DMS153 treated with DMSO at 0.1 percent for 48 hours (cell line): ENCODE data around the gene CPHXL2.
A peak's percentile ranks its signal among the peaks of the same experiment; 100 is the strongest.

Experiments used
- DNase-seq: peaks from one replicate; lab custom pipeline; 2025; ENCODE audit not compliant: unreplicated experiment; lab: John Stamatoyannopoulos, UW

The CPHXL2 gene

GRCh38 chr16:75676909-75677308 is at the start of gene CPHXL2:
CPHXL2 (minus strand) TSS chr16:75677009; CDS start chr16:75676999, 10 bp downstream.
- no peak for DNase-seq

GRCh38 chr16:75726390-75726789 is 49.6 kb upstream of the CPHXL2 start, which contains the start of gene CPHXL:
CPHXL (minus strand) TSS chr16:75726490; CDS start chr16:75726442, 48 bp downstream.
- DNase-seq: no peak

- DNase-seq: no peak
These were observed 41.6 kb upstream of the CPHXL2 start for GRCh38 chr16:75718452-75718851.

- no peak for DNase-seq
These were observed 37.9 kb upstream of the CPHXL2 start for GRCh38 chr16:75714661-75715060.

GRCh38 chr16:75710344-75710743 is 33.5 kb upstream of the CPHXL2 start:
- no peak for DNase-seq

GRCh38 chr16:75703306-75703705 is 26.5 kb upstream of the CPHXL2 start:
- DNase-seq: no peak

GRCh38 chr16:75702242-75702641 is 25.4 kb upstream of the CPHXL2 start:
- DNase-seq: no peak

- DNase-seq: no peak
These were observed 24.6 kb upstream of the CPHXL2 start, which contains the start of gene DUXB for GRCh38 chr16:75701361-75701760. DUXB (minus strand) TSS chr16:75701461; CDS start chr16:75701418, 43 bp downstream.

GRCh38 chr16:75697571-75697970 is 20.8 kb upstream of the CPHXL2 start:
- no peak for DNase-seq

- no peak for DNase-seq
These were observed 18.9 kb upstream of the CPHXL2 start for GRCh38 chr16:75695708-75696107.

- DNase-seq: no peak
These were observed 10.6 kb upstream of the CPHXL2 start for GRCh38 chr16:75687361-75687760.

- no peak for DNase-seq
These were observed 5.5 kb upstream of the CPHXL2 start for GRCh38 chr16:75682308-75682707.

- no peak for DNase-seq
These were observed 2.6 kb upstream of the CPHXL2 start for GRCh38 chr16:75679366-75679765.

- no peak for DNase-seq
These were observed 9.3 kb downstream of the CPHXL2 start for GRCh38 chr16:75667503-75667902.

- DNase-seq: no peak
These were observed 16.0 kb downstream of the CPHXL2 start for GRCh38 chr16:75660726-75661302.

GRCh38 chr16:75660321-75660720 is 16.5 kb downstream of the CPHXL2 start:
- DNase-seq: no peak

- no peak for DNase-seq
These were observed 18.6 kb downstream of the CPHXL2 start for GRCh38 chr16:75658175-75658574.

GRCh38 chr16:75653922-75654321 is 22.9 kb downstream of the CPHXL2 start:
- DNase-seq: no peak

GRCh38 chr16:75648265-75649076 is 28.3 kb downstream of the CPHXL2 start:
- peak; percentile 59 for DNase-seq

- peak; percentile 80 for DNase-seq
These were observed 29.1 kb downstream of the CPHXL2 start, which contains the start of the genes KARS1 and TERF2IP for GRCh38 chr16:75647492-75648264. KARS1 (minus strand) TSS chr16:75647665; CDS start chr16:75647639, 26 bp downstream. TERF2IP (plus strand) TSS chr16:75647773; CDS start chr16:75647883, 110 bp downstream.

- no peak for DNase-seq
These were observed 29.7 kb downstream of the CPHXL2 start for GRCh38 chr16:75647112-75647491.
